Psoas muscle (tissue), 8 donors: ENCODE measurements around the gene SEC24A. TPM values are rescaled to one million over a fixed set of nuclear protein-coding genes. Genes with fewer than 3 reads are reported as not detected.
"Not testable (repeated sequence)": the region's sequence is repeated elsewhere in the genome, so short reads cannot be mapped to it uniquely, and the experiment has no call there.

Source experiments
- ATAC-seq, 4 donors: fragments of 200-7000 bp; cut with Tn5 transposase; one replicate each; pipeline ENCODE4 v1.9.1; 2020; ENCODE audit warnings: moderate library complexity in 3 of 4, mild to moderate bottlenecking in 2 of 4
- DNase-seq, 2 donors: peaks; one replicate each; pipeline ENCODE4 v3.0.0-alpha.2; 2020
- H3K27ac ChIP-seq: fragments of 200-600 bp; one replicate; pipeline ENCODE4 v1.8.0; 2022
- H3K27me3 ChIP-seq, 3 donors: fragments of 200-600 bp in 1 of 3; one replicate each; pipeline versions ENCODE4 v1.6.1 to v1.8.0; 2013 to 2022; ENCODE audit warnings: low read length in 2 of 3, mild to moderate bottlenecking in 2 of 3, moderate library complexity in 1 of 3; ENCODE audit not compliant: insufficient read depth in 3 of 3
- H3K36me3 ChIP-seq, 2 donors: fragments of 200-600 bp in 1 of 2; one replicate each; pipeline versions ENCODE4 v1.6.1 to v1.8.0; 2013 to 2022; ENCODE audit warnings: low read depth in 1 of 2, mild to moderate bottlenecking in 1 of 2, moderate library complexity in 1 of 2; ENCODE audit not compliant: insufficient read depth in 1 of 2
- H3K4me1 ChIP-seq: fragments of 200-600 bp; one replicate; pipeline ENCODE4 v1.8.0; 2022
- H3K4me3 ChIP-seq: fragments of 200-600 bp; one replicate; pipeline ENCODE4 v1.8.0; 2022; ENCODE audit warnings: mild to moderate bottlenecking
- H3K9me3 ChIP-seq: fragments of 200-600 bp; one replicate; pipeline ENCODE4 v1.8.0; 2022
- CTCF ChIP-seq: fragments of 200-600 bp; IDR thresholded peaks from one replicate; pipeline ENCODE4 v1.8.0; 2022; ENCODE audit warnings: antibody characterized with exemption
- WGBS, 3 donors: extraction: QIAGEN DNeasy Blood & Tissue Kit; methylation state at CpG; one replicate each; pipeline versions ENCODE4 v1.1.6 to v1.1.7; 2013; 5-methylcytosine and 5-hydroxymethylcytosine counted together
- intact Hi-C, 2 donors: fragments of 100-400 bp; cut with DNase I; formaldehyde crosslinking; loops; one replicate each; pipeline versions ENCODE4 v1.11.0 to v1.14.2; 2022
- polyA plus RNA-seq, 3 donors: library from polyadenylated mRNA; stranded (reverse); fragments of 200-250 nt; gene quantifications; one replicate each; pipeline ENCODE4 v1.2.3, GENCODE V29; 2013
- total RNA-seq, 4 donors: library from RNA; stranded (reverse); fragmentation: NEBNext Ultra II Directional in 2 of 4; extraction: Animal tissue kit (Norgen Biotek cat#: 25700) in 2 of 4; gene quantifications; one replicate each; pipeline versions ENCODE4 v1.2.1 to v1.2.4, GENCODE V29; 2021 to 2023
- donor health status: healthy with polysubstance abuse.
- donor health status: DM: no; HTN: no; CAD: no; lungs with moderate emphysema.
- donor health status: Bipolar disorder and iron deficiency.
- donor health status: healthy.
- donor health status: DM: yes; HTN: yes; CAD: no.
- donor health status: DM: no; HTN: no; CAD: no.
- donor health status: DM: no; HTN: no; CAD: no.
- donor health status: DM: yes; HTN: yes; CAD: no.

SEC24A gene
- total and polyA plus RNA-seq, 7 donors = 5.7 to 25.2 (median 16.9) TPM

DNA sequence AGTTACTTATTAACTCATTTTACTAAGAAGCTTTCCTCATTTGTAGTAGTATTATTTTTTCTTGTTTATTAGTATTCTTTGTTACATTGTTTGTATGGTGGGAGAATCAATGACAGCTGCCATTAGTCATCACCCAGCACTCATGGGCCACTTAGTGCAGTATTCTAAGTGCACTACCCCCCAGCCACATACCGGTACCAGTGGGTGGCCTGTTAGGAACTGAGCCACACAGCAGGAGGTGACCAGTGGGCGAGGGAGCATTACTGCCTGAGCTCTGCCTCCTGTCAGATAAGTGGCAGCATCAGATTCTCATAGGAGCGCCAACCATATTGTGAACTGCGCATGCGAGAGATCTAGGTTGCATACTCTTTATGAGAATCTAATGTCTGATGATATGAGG, 65.5 kb downstream of the SEC24A start:
- Histone ChIP-seq H3K9me3 (no peaks in the 10 kb centered on the region), H3K36me3 (peaks cover 11 to 97% of the 10 kb centered on the region in 2 donors), H3K4me3 (no peak overlapping the region), H3K27me3 (no peaks in the 10 kb centered on the region), H3K4me1 (no peaks in the 10 kb centered on the region), H3K27ac (no peak overlapping the region)
- intact Hi-C loops = loop anchor here in 1 of 2 donors (5.0 kb wide), 1 partner anchor 42 kb away; no protein-coding TSS in a partner anchor
- TF ChIP-seq CTCF = no peak
- WGBS, 3 donors = 92 to 94% (median 94%) methylated on average over 5 of the region's 5 CpGs
- DNase-seq = no peak
- ATAC-seq = no peak

- Histone ChIP-seq H3K27me3 (no peaks in the 10 kb centered on the region), H3K9me3 (no peaks in the 10 kb centered on the region), H3K36me3 (peaks cover 12 to 97% of the 10 kb centered on the region in 2 donors), H3K27ac (no peak overlapping the region), H3K4me1 (no peaks in the 10 kb centered on the region), H3K4me3 (no peak overlapping the region)
- ATAC-seq (no peak), DNase-seq (no peak)
- no peak for TF ChIP-seq CTCF
- 94 to 97% (median 95%) methylated on average over 3 of the region's 3 CpGs for WGBS, 3 donors
- intact Hi-C loops = loop anchor here in 1 of 2 donors (5.0 kb wide), 1 partner anchor 42 kb away; no protein-coding TSS in a partner anchor
Measured at GRCh38 chr5:134714541-134714940, 66.0 kb downstream of the SEC24A start.

GRCh38 chr5:134715466-134715865, 66.9 kb downstream of the SEC24A start:
- H3K4me3 ChIP-seq, H3K27ac ChIP-seq, ATAC-seq, H3K27me3 ChIP-seq, DNase-seq, H3K9me3 ChIP-seq, intact Hi-C loops, H3K4me1 ChIP-seq: not testable (repeated sequence)
- 90 to 92% (median 91%) methylated on average over 4 of the region's 4 CpGs for WGBS, 3 donors
- peaks cover 12 to 97% of the 10 kb centered on the region in 2 donors for H3K36me3 ChIP-seq

DNA sequence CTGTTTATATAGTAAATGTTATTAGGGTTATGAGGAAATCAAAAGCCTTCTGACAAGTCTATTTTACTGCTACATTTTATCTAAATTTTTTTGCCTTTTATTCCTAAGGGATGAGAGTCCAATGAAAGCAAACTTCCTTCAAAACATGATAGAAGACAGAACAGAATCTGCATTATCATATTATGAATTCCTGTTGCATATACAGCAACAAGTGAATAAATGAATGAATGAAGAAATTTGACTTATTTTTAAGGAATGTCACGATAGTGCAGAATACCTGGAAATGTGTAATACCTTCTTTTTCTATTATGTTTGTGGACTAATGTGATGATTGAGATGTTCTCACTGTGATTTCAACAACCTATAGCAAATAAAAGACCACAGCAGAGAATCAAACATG, 76.3 kb downstream of the SEC24A start:
- intact Hi-C loops = loop anchor here in 1 of 2 donors (10.0 kb wide), 1 partner anchor 60 kb away; no protein-coding TSS in a partner anchor
- H3K4me3 ChIP-seq = no peak overlapping the region
- no peaks in the 10 kb centered on the region for H3K27me3 ChIP-seq
- TF ChIP-seq CTCF = no peak
- DNase-seq (no peak), ATAC-seq (no peak)
- H3K9me3 ChIP-seq = no peaks in the 10 kb centered on the region
- 88 to 100% (median 95%) methylated on average over 1 of the region's 1 CpG for WGBS, 3 donors
- H3K4me1 ChIP-seq = no peaks in the 10 kb centered on the region
- no peak overlapping the region for H3K27ac ChIP-seq
- peaks cover 2 to 67% of the 10 kb centered on the region in 2 donors for H3K36me3 ChIP-seq

DNA sequence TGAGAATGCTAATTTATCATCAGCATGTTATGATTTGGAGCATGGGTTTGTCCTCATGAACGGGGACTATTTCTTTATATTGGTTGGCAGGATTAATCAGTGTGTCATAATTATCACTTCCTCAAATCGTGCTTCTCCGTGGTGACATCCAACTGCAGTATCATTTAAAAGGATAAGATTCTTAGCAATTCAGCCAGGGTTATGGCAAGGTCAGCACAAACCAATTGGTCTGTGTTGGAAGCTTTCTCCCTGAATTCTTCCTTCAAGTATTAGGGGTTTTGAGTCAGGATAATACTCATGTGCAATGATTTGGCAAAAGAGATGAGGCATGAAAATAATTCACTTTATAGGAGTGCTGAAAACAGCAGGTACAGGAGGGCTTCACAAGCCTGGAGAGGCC, 84.2 kb downstream of the SEC24A start:
- no peak overlapping the region for H3K27ac ChIP-seq
- intact Hi-C loops = no loop called here
- 66 to 67% (median 67%) methylated on average over 3 of the region's 3 CpGs for WGBS, 3 donors
- DNase-seq (no peak), ATAC-seq (no peak)
- no peak overlapping the region for H3K4me3 ChIP-seq
- H3K36me3 ChIP-seq = no peaks in the 10 kb centered on the region
- no peak for TF ChIP-seq CTCF
- no peaks in the 10 kb centered on the region for H3K27me3 ChIP-seq
- peaks cover 6% of the 10 kb centered on the region for H3K4me1 ChIP-seq
- no peaks in the 10 kb centered on the region for H3K9me3 ChIP-seq
